A673 (cell line): ENCODE data around the gene TBX4.
"Not testable (repeated sequence)": the region's sequence is repeated elsewhere in the genome, so short reads cannot be mapped to it uniquely, and the experiment has no call there.

ENCODE experiments used
- CTCF ChIP-seq: fragments of 300-800, 200-600 bp; sonication (generic); conservative IDR thresholded peaks from 2 replicates; pipeline ENCODE4 v1.5.1; 2017; ENCODE audit warnings: low read depth, mild to moderate bottlenecking, antibody characterized with exemption, low read length, moderate library complexity, mixed read lengths
- EZH2 ChIP-seq: fragments of 200-600 bp; sonication (generic); IDR thresholded peaks from 2 replicates; pipeline ENCODE4 v1.6.1; 2017; ENCODE audit warnings: borderline replicate concordance, low read depth, mild to moderate bottlenecking, mixed read lengths, antibody characterized with exemption, low read length; ENCODE audit not compliant: poor library complexity, severe bottlenecking

- not testable (repeated sequence) for TF ChIP-seq CTCF, EZH2
Observed at GRCh38 chr17:61493830-61494324, 41.7 kb downstream of the TBX4 start.
